Colonic mucosa (tissue), 4 donors: ENCODE data around the gene YPEL5. TPM values are rescaled to one million over a fixed set of nuclear protein-coding genes. Genes with fewer than 3 reads are reported as not detected.

ENCODE experiments used
- DNase-seq: peaks from one replicate; pipeline ENCODE4 v3.0.0-alpha.2; 2020
- H3K27ac ChIP-seq: fragments of 200-600 bp; one replicate; pipeline ENCODE4 v1.8.0; 2021
- H3K27me3 ChIP-seq: fragments of 200-600 bp; one replicate; pipeline ENCODE4 v1.8.0; 2021
- H3K36me3 ChIP-seq: fragments of 200-600 bp; one replicate; pipeline ENCODE4 v1.8.0; 2021
- H3K4me1 ChIP-seq: fragments of 200-600 bp; one replicate; pipeline ENCODE4 v1.8.0; 2021; ENCODE audit warnings: mild to moderate bottlenecking
- H3K4me3 ChIP-seq: fragments of 200-600 bp; one replicate; pipeline ENCODE4 v1.8.0; 2021
- H3K9ac ChIP-seq, 2 donors: one replicate each; pipeline ENCODE4 v1.7.0; 2013; ENCODE audit warnings: control low read depth in 2 of 2, low read depth in 2 of 2, low read length in 2 of 2
- H3K9me3 ChIP-seq: fragments of 200-600 bp; one replicate; pipeline ENCODE4 v1.8.0; 2021
- intact Hi-C: fragments of 100-400 bp; cut with DNase I; formaldehyde crosslinking; loops from one replicate; pipeline ENCODE4 v1.14.1; 2022
- total RNA-seq, 2 donors: library from RNA; stranded (reverse); fragmentation: NEBNext Ultra II Directional in 1 of 2; extraction: Animal tissue kit (Norgen Biotek cat#: 25700) in 1 of 2; gene quantifications; one replicate each; pipeline ENCODE4 v1.2.1, GENCODE V29; 2021
- TF ChIP-seq, protein P1 (sequence below): fragments of 200-600 bp; IDR thresholded peaks from one replicate; pipeline ENCODE4 v1.8.0; 2022; ENCODE audit warnings: antibody characterized with exemption, mild to moderate bottlenecking
- donor health status: healthy.
- donor health status: DM: no; HTN: no; CAD: no.
- donor health status: DM: no; HTN: no; CAD: no.

YPEL5 gene
- total RNA-seq, 2 donors from 2014 or later, result 26.7 to 78.7 TPM

DNA sequence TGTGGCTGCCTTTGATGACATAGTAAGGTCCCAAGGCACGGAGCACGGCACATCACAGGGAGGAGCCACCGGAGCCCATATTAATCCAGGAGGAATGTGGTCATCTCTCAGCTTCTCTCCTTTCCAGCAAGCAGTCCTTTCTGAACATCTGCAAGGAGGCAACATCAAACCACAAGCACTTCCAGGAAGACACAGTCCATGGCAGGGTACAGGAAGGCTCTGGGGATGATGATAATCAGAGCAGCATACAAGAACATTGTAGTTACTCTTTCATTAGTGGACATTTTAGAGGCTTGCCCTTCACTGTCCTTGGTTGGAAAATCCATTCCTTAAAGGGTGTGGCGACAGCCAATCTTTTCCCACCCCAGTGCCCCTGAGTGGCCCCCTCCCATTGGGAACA is 31.1 kb downstream of the YPEL5 start:
- Histone ChIP-seq H3K9me3 (no peaks in the 10 kb centered on the region), H3K9ac (no peak overlapping the region), H3K4me1 (no peaks in the 10 kb centered on the region), H3K36me3 (no peaks in the 10 kb centered on the region), H3K27ac (no peak overlapping the region), H3K27me3 (no peaks in the 10 kb centered on the region), H3K4me3 (no peak overlapping the region)
- no peak for DNase-seq
- TF ChIP-seq, protein P1, sequence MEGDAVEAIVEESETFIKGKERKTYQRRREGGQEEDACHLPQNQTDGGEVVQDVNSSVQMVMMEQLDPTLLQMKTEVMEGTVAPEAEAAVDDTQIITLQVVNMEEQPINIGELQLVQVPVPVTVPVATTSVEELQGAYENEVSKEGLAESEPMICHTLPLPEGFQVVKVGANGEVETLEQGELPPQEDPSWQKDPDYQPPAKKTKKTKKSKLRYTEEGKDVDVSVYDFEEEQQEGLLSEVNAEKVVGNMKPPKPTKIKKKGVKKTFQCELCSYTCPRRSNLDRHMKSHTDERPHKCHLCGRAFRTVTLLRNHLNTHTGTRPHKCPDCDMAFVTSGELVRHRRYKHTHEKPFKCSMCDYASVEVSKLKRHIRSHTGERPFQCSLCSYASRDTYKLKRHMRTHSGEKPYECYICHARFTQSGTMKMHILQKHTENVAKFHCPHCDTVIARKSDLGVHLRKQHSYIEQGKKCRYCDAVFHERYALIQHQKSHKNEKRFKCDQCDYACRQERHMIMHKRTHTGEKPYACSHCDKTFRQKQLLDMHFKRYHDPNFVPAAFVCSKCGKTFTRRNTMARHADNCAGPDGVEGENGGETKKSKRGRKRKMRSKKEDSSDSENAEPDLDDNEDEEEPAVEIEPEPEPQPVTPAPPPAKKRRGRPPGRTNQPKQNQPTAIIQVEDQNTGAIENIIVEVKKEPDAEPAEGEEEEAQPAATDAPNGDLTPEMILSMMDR, result no peak
- intact Hi-C loops, result no loop called here

DNA sequence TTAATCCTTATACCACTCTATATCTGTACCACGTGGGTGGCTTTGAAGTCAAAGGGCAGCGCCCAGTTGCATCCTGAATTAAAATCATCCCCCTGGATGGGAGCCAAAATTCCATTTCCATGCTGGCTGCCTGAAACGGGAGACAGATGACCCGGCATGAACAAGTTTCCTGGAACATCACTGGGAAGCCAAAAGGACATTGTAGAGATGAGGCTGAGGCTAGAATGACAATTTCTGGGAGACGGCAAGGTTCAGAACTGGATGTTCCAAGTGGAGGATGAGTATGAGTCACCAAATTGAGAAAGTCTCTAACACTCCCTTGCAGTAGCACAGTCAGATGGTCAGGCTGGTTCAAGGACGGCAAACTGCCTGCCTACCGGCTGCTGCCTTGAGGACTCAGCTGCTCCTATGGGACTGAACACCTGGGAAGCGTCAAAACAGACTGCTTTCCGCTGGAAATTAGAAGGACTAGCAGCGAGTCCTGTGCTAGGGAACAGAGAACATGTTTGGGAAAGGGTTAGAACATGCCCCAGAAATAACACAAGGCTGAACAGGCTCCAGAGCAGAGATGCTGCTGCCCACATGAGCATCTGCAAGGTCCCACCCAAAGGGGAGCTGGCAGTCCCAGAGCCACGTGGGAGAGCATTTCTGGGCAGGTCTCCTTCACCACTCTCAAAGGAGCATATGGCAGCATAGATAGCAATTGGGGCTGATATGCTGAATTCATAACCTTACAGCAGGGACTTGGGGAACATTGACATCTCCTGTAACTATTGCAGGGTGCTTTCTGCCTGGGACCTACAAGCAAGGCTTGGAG is 32.0 kb downstream of the YPEL5 start:
- Histone ChIP-seq H3K27me3 (no peaks in the 10 kb centered on the region), H3K4me1 (no peaks in the 10 kb centered on the region), H3K4me3 (no peak overlapping the region), H3K36me3 (no peaks in the 10 kb centered on the region), H3K9ac (no peak overlapping the region), H3K9me3 (no peaks in the 10 kb centered on the region), H3K27ac (no peak overlapping the region)
- TF ChIP-seq, protein P1, result no peak
- DNase-seq, result no peak
- intact Hi-C loops, result no loop called here

DNA sequence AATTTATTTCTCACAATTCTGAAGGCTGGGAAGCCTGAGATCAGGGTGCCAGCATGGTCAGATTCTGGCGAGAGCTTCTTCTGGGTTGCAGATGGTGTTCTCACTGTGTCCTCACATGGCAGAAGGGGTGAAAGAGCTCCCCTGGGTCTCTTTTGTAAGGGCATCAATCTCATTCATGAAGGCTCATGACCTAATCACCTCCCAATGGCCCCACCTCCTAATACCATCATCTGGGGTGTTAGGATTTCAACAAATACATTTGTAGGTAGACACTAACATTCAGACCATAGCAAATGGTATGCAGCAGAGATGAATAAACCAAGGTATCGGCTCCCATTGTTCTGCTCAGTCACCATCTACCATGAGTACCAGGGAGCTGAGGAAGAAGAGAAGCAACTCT is 32.7 kb downstream of the YPEL5 start:
- intact Hi-C loops, result no loop called here
- TF ChIP-seq, protein P1, result no peak
- H3K9me3 ChIP-seq, result no peaks in the 10 kb centered on the region
- H3K4me1 ChIP-seq, result no peaks in the 10 kb centered on the region
- H3K36me3 ChIP-seq, result no peaks in the 10 kb centered on the region
- H3K27me3 ChIP-seq, result no peaks in the 10 kb centered on the region
- H3K27ac ChIP-seq, result no peak overlapping the region
- H3K9ac ChIP-seq, result no peak overlapping the region
- no peak for DNase-seq
- no peak overlapping the region for H3K4me3 ChIP-seq

- H3K36me3 ChIP-seq, result no peaks in the 10 kb centered on the region
- H3K27ac ChIP-seq, result no peak overlapping the region
- intact Hi-C loops, result no loop called here
- no peak overlapping the region for H3K4me3 ChIP-seq
- no peak for DNase-seq
- no peaks in the 10 kb centered on the region for H3K27me3 ChIP-seq
- no peaks in the 10 kb centered on the region for H3K9me3 ChIP-seq
- H3K9ac ChIP-seq, result no peak overlapping the region
- H3K4me1 ChIP-seq, result no peaks in the 10 kb centered on the region
- TF ChIP-seq, protein P1, result no peak
Observed at GRCh38 chr2:30180226-30180625, 33.4 kb downstream of the YPEL5 start.

- no peaks in the 10 kb centered on the region for H3K27me3 ChIP-seq
- TF ChIP-seq, protein P1, result no peak
- DNase-seq, result no peak
- H3K9me3 ChIP-seq, result no peaks in the 10 kb centered on the region
- no peaks in the 10 kb centered on the region for H3K36me3 ChIP-seq
- intact Hi-C loops, result no loop called here
- H3K9ac ChIP-seq, result no peak overlapping the region
- no peak overlapping the region for H3K4me3 ChIP-seq
- H3K27ac ChIP-seq, result no peak overlapping the region
- H3K4me1 ChIP-seq, result no peaks in the 10 kb centered on the region
Observed at GRCh38 chr2:30181176-30181575, 34.4 kb downstream of the YPEL5 start.
